Activated CD4-positive, alpha-beta T cell treated with anti-CD3 and anti-CD28 coated beads, Interleukin-2, amount 10 ng/mL, durations not matched to agents 24 days and 14 days (primary cell): Measurements from ENCODE around the gene REEP5. TPM values are rescaled to one million over a fixed set of nuclear protein-coding genes. Genes with fewer than 3 reads are reported as not detected.
"Not testable (repeated sequence)": the region's sequence is repeated elsewhere in the genome, so short reads cannot be mapped to it uniquely, and the experiment has no call there.

Experiments
- DNase-seq: peaks from one replicate; pipeline ENCODE4 v3.0.0; 2022
- H3K27ac Mint-ChIP-seq: one replicate; pipeline ENCODE4 v1.8.0; 2022; ENCODE audit warnings: mild to moderate bottlenecking, mixed read lengths
- H3K27me3 Mint-ChIP-seq: one replicate; pipeline ENCODE4 v1.8.0; 2022; ENCODE audit warnings: mixed read lengths
- H3K36me3 Mint-ChIP-seq: one replicate; pipeline ENCODE4 v1.8.0; 2022; ENCODE audit warnings: low read depth, mild to moderate bottlenecking, mixed read lengths
- H3K4me1 Mint-ChIP-seq: one replicate; pipeline ENCODE4 v1.8.0; 2021; ENCODE audit warnings: mixed read lengths
- H3K4me3 Mint-ChIP-seq: one replicate; pipeline ENCODE4 v1.8.0; 2022; ENCODE audit warnings: mild to moderate bottlenecking, moderate library complexity, mixed read lengths
- H3K9me3 Mint-ChIP-seq: one replicate; pipeline ENCODE4 v1.8.0; 2021; ENCODE audit warnings: mixed read lengths
- intact Hi-C: fragments of 100-400 bp; cut with micrococcal nuclease; formaldehyde crosslinking; loops from one replicate; pipeline ENCODE4 v1.15.1; 2023
- total RNA-seq: library from RNA; stranded (reverse); gene quantifications from 2 replicates; pipeline ENCODE4 v1.2.3, GENCODE V29; 2022

Gene REEP5
- total RNA-seq, result 74.4 and 75.3 TPM in 2 replicates

- Mint-ChIP-seq H3K4me3 (peak within 1 kb of the TSS; percentile 99), H3K27me3 (no peaks in the 10 kb centered on the region), H3K9me3 (no peaks in the 10 kb centered on the region), H3K36me3 (peaks cover 35% of the 10 kb centered on the region), H3K27ac (peak within 1 kb of the TSS; percentile 93), H3K4me1 (peaks cover 58% of the 10 kb centered on the region)
- DNase-seq, result peak; percentile 96
- intact Hi-C loops, result loop anchor here (1.0 to 10.0 kb wide), 9 partner anchors 41 to 591 kb away; partner anchors contain the start of genes DCP2, SRP19 and YTHDC2
Measured at GRCh38 chr5:112921833-112922817, at the start of gene REEP5. Gene REEP5 (minus strand): TSS chr5:112922227. CDS start chr5:112922190, 37 bp downstream.

GRCh38 chr5:112971276-112971675, 49.2 kb upstream of the REEP5 start:
- intact Hi-C loops, result no loop called here
- Mint-ChIP-seq H3K27ac (no peak overlapping the region), H3K4me1 (peaks cover 17% of the 10 kb centered on the region), H3K36me3 (no peaks in the 10 kb centered on the region), H3K9me3 (no peaks in the 10 kb centered on the region), H3K4me3 (no peak overlapping the region), H3K27me3 (no peaks in the 10 kb centered on the region)
- DNase-seq, result no peak

GRCh38 chr5:112968411-112969106, 46.5 kb upstream of the REEP5 start:
- H3K4me1 Mint-ChIP-seq, result peaks cover 17% of the 10 kb centered on the region
- no peaks in the 10 kb centered on the region for H3K9me3 Mint-ChIP-seq
- intact Hi-C loops, result no loop called here
- H3K27ac Mint-ChIP-seq, result no peak overlapping the region
- no peaks in the 10 kb centered on the region for H3K36me3 Mint-ChIP-seq
- no peaks in the 10 kb centered on the region for H3K27me3 Mint-ChIP-seq
- no peak overlapping the region for H3K4me3 Mint-ChIP-seq
- DNase-seq, result no peak

GRCh38 chr5:112967520-112968083, 45.6 kb upstream of the REEP5 start:
- intact Hi-C loops, result no loop called here
- H3K27me3 Mint-ChIP-seq, result no peaks in the 10 kb centered on the region
- no peak overlapping the region for H3K4me3 Mint-ChIP-seq
- no peak overlapping the region for H3K27ac Mint-ChIP-seq
- DNase-seq, result no peak
- peaks cover 26% of the 10 kb centered on the region for H3K4me1 Mint-ChIP-seq
- no peaks in the 10 kb centered on the region for H3K36me3 Mint-ChIP-seq
- H3K9me3 Mint-ChIP-seq, result no peaks in the 10 kb centered on the region

GRCh38 chr5:112965733-112966306, 43.8 kb upstream of the REEP5 start:
- intact Hi-C loops, result no loop called here
- H3K9me3 Mint-ChIP-seq, result no peaks in the 10 kb centered on the region
- H3K27me3 Mint-ChIP-seq, result no peaks in the 10 kb centered on the region
- peaks cover 26% of the 10 kb centered on the region for H3K4me1 Mint-ChIP-seq
- peak overlapping the region; percentile 64 for H3K27ac Mint-ChIP-seq
- DNase-seq, result no peak
- no peaks in the 10 kb centered on the region for H3K36me3 Mint-ChIP-seq
- no peak overlapping the region for H3K4me3 Mint-ChIP-seq

- intact Hi-C loops, result loop anchor here (1.0 to 5.0 kb wide), 3 partner anchors 41 to 256 kb away; partner anchors contain the start of gene REEP5
- H3K36me3 Mint-ChIP-seq, DNase-seq, H3K9me3 Mint-ChIP-seq, H3K4me3 Mint-ChIP-seq, H3K27me3 Mint-ChIP-seq: not testable (repeated sequence)
- Mint-ChIP-seq H3K27ac (peak overlapping the region; percentile 88), H3K4me1 (peaks cover 34% of the 10 kb centered on the region)
Measured at GRCh38 chr5:112963374-112963733, 41.3 kb upstream of the REEP5 start.

- Mint-ChIP-seq H3K27ac (no peak overlapping the region), H3K9me3 (no peaks in the 10 kb centered on the region), H3K4me1 (peaks cover 36% of the 10 kb centered on the region), H3K4me3 (no peak overlapping the region), H3K27me3 (peaks cover 2% of the 10 kb centered on the region), H3K36me3 (no peaks in the 10 kb centered on the region)
- DNase-seq, result no peak
- intact Hi-C loops, result loop anchor here (5.0 kb wide), 1 partner anchor 254 kb away; no protein-coding TSS in a partner anchor
Measured at GRCh38 chr5:112960863-112961504, 39.0 kb upstream of the REEP5 start.

- intact Hi-C loops, result loop anchor here (5.0 kb wide), 1 partner anchor 253 kb away; no protein-coding TSS in a partner anchor
- no peaks in the 10 kb centered on the region for H3K36me3 Mint-ChIP-seq
- peaks cover 2% of the 10 kb centered on the region for H3K27me3 Mint-ChIP-seq
- peak overlapping the region; percentile 42 for H3K27ac Mint-ChIP-seq
- DNase-seq, result no peak
- H3K4me1 Mint-ChIP-seq, result peaks cover 33% of the 10 kb centered on the region
- H3K9me3 Mint-ChIP-seq, result no peaks in the 10 kb centered on the region
- no peak overlapping the region for H3K4me3 Mint-ChIP-seq
Measured at GRCh38 chr5:112960315-112960714, 38.3 kb upstream of the REEP5 start.

GRCh38 chr5:112959872-112960271, 37.8 kb upstream of the REEP5 start:
- H3K27ac Mint-ChIP-seq, DNase-seq, H3K36me3 Mint-ChIP-seq, H3K4me3 Mint-ChIP-seq, H3K27me3 Mint-ChIP-seq, H3K9me3 Mint-ChIP-seq: not testable (repeated sequence)
- H3K4me1 Mint-ChIP-seq, result peaks cover 31% of the 10 kb centered on the region
- intact Hi-C loops, result loop anchor here (5.0 kb wide), 1 partner anchor 253 kb away; no protein-coding TSS in a partner anchor

GRCh38 chr5:112958093-112959088, 36.4 kb upstream of the REEP5 start:
- no peaks in the 10 kb centered on the region for H3K36me3 Mint-ChIP-seq
- intact Hi-C loops, result no loop called here
- H3K4me3 Mint-ChIP-seq, result no peak overlapping the region
- H3K27me3 Mint-ChIP-seq, result peaks cover 6% of the 10 kb centered on the region
- DNase-seq, result no peak
- no peaks in the 10 kb centered on the region for H3K9me3 Mint-ChIP-seq
- peaks cover 26% of the 10 kb centered on the region for H3K4me1 Mint-ChIP-seq
- peak overlapping the region; percentile 57 for H3K27ac Mint-ChIP-seq

GRCh38 chr5:112957036-112957808, 35.2 kb upstream of the REEP5 start:
- intact Hi-C loops, result no loop called here
- Mint-ChIP-seq H3K4me3 (no peak overlapping the region), H3K27ac (no peak overlapping the region), H3K9me3 (no peaks in the 10 kb centered on the region), H3K4me1 (peaks cover 18% of the 10 kb centered on the region), H3K36me3 (no peaks in the 10 kb centered on the region), H3K27me3 (peaks cover 9% of the 10 kb centered on the region)
- DNase-seq, result no peak

GRCh38 chr5:112956606-112957005, 34.6 kb upstream of the REEP5 start:
- no peak overlapping the region for H3K4me3 Mint-ChIP-seq
- H3K27me3 Mint-ChIP-seq, result peaks cover 9% of the 10 kb centered on the region
- no peaks in the 10 kb centered on the region for H3K36me3 Mint-ChIP-seq
- H3K27ac Mint-ChIP-seq, result no peak overlapping the region
- intact Hi-C loops, result no loop called here
- no peaks in the 10 kb centered on the region for H3K9me3 Mint-ChIP-seq
- no peak for DNase-seq
- peaks cover 18% of the 10 kb centered on the region for H3K4me1 Mint-ChIP-seq
